HG02981 (cell line): ENCODE measurements around the gene SLC22A17.

ENCODE experiments used
- ATAC-seq: cut with Tn5 transposase; IDR thresholded peaks from one replicate; pipeline ENCODE4 v1.9.1; 2021; ENCODE audit warnings: mild to moderate bottlenecking, moderate library complexity; ENCODE audit not compliant: unreplicated experiment

Gene SLC22A17

DNA sequence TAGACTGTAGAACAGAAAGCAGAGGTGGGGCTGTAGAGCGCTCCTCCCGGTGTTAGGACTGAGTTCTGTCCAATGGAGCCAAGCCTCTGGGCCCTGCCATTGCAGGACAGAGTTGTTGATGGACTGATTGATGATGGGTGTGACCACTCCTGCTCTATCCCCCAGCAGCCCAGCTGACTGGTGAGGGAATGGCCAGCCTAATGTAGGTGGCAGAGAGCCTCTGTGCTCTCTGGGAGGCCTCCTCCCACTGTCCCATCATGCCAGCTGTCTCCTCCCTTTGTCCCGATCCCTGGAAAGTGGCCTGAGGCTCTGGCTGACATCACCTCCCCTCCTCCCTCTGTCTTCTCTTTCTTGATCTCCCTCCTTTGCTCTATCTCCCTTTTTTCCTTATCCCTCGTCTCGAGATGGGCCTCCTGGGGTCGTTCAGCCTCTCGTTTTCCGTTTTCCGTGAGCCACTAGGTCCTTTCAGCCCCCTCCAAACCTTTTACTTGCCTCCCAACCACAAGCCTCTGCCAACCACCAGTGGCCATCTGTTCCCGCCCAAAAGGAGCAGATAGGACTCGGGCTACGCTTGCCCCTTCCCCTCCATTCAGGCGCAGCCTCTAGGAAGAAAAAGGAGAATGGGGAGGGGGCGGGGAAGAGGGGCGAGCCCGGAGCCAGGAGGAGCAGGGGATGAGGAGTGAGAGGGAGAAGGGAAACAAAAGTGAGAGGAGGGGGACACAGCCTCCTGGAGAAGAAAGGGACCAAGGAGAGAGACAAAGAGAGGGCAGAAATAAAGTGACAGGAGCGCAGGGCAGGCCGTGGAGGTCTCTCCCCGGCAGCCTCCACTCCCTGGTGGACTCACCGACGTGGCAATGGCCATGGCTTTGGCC is 11.7 kb upstream of the SLC22A17 start:
- ATAC-seq, result no peak

DNA sequence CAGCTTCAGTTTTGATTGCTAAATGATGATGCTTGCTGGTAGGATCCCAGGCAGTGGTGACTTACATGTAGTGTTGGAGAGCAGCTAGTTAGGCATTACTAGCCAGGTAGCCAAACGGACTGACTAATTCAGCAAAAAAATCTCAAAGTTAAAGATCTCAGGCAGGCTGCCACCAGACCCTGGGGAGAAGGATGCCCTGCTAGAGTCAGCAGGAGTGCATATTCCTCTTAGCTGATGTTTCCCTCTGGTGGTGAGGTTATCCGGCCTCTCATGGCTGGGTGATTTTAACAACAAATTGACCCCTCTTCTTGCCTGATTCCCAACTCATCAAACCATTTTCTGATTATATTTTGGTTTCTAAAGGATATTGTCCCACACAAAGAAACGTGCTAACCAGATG is 9.5 kb upstream of the SLC22A17 start:
- ATAC-seq, result no peak

DNA sequence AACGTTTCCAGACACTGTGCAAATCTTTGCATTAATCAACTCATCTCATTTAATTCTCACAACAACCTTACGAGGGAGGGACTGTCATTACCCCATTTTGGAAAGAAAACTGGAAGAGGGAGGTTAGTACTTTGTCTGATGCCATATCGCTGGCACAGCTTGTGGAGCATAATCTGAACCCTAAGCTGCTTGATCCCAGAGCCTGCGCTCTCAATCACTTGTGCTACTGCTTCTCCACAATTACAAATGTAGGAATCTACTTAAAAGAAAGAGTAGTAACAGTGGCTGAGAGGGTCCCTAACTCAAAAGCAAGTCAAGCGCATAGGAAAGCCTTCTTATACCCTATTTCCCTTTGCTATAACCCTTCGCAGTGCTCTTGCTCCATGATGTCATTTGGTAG is 9.1 kb upstream of the SLC22A17 start:
- ATAC-seq, result no peak

DNA sequence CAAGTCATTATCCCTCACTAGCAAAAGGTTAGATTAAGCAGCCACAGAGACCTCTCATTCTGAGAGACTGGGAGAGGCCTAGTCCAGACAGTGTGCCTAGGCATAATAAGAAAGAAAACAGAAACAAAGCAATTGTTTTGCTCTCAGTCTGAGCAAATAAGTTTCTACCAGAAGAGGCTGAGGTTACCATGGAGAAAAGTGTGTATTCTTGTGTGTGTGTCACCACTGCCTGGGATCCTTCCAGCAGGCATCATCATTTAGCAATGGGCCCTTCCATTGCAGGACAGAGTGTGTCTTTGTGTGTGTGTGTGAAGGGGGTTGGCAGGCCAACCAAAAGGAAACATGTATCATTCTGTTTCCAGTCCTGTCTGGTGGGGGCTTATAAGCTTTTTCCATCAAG is 8.6 kb upstream of the SLC22A17 start:
- no peak for ATAC-seq

DNA sequence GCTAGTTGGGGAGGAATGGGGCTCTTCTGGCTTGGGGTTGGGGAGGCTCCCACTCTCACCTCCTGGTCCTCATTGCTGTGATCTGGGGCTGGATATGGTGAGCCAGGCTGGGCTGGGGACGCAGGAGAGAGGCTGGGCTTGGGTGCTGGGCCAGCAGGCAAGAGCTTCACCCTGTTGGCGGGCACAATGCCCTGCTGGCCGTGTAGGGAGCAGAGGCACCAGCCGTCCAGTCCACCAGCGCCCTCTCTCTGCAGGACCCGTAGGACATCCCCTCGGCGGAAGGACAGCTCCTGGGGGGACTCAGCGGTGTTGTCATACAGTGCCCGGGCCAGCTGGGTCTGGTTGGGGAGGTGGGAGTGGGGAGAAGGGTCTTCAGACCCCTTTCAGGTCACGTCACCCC is 7.8 kb upstream of the SLC22A17 start:
- ATAC-seq, result no peak

DNA sequence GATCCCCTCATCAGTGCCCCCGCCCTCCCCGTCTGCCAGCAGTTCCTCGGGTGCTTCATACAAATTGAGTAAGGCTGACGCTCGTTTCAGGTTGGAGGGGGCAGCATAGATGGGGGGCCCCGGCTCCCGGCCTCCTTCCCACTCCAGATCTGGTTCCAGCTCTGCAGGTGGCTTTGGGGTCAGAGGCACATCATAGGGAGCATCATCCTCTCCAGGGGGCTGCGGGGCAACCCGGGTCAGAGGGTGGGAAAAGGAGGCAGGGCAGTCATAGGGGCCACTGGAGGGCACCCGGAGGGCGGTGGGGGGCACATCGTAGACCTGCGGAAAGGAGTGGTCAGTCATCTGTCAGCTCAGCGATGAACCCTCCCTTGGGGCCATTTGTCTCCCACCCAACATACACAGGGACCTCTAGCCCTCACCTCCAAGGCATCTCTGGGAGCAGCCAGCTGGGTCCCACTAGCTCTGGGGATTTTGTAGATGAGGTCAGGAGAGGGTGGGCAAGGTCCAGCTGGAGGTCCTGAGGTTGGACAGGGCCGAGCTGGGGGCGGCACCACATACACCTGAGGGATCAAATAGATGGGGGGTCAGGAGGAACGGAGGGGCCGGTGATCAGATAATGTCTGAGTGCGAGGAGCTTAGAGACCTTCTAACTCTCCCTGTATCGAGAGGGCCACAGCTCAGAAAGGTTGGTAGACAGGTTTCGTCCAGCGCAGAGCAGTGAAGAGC is 7.2 kb upstream of the SLC22A17 start:
- no peak for ATAC-seq

DNA sequence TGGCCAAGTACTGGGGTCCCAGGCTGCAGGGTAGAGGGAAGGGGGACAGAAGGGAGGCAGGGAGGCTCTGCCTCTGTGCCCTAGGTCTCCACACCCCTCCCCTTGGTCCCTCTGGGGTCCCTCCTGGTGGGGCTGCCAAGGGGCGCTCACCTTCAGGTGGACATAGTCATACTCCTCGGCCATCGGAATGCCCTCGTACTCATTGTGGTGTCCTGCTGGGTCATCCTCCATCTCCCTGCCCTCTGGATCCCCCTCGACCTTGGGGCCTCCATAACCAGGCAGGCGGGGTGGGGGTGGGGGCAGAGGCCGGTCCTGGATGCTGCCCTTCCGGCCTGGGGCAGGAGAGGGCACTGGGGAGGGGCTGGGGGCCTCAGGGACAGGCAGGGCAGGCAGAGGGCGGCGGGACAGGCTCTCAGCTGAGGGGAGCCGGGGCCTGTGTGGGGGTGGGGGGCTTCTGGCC is 6.5 kb upstream of the SLC22A17 start:
- ATAC-seq, result no peak

DNA sequence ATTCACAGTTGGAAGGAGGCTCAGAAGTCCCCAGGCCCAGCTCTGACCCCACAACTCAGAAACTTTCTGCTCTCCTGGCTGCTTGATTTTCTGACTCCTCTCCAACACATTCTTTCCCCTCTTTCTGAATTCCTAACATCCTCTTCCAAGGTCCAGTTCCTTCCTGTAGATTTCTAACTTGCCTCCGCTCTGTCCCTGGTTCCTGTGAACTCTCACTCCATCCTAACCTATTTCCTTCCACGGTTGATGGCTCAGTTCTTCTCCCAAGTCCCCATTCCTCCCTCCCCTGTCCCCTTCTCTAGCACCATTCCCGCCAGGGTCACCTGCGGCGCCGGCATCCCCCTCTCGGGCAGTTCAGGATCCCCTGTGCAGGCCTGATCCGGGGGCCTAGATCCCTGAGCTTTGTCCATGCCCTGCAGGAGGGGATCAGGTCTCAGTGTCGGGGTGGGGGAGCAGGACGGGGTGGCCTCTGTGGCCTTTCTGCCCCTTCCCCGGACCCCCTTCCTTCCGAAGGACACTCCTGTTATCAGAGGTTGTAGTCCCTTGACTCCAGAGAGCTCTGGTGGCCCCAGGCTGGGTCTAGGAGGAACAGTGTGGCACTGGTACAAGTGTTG is 6.0 kb upstream of the SLC22A17 start:
- no peak for ATAC-seq

DNA sequence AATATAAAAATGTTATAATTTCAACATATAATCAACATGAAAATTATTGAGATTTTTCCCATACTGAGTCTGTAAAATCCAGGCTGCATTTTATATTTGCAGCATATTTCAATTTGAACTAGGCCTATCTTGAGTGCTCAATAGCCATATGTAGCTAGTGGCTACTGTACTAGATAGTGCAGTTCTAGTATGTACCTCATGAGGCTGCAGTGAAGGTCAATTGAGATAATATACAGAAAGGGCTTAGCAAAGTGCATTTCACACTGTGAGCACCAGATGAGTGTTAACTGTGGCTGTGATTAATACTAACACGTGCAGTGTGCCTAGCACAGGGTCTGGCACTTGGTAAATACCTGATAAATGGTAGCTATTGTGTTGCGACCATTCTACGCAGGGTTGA is 5.4 kb upstream of the SLC22A17 start:
- no peak for ATAC-seq

DNA sequence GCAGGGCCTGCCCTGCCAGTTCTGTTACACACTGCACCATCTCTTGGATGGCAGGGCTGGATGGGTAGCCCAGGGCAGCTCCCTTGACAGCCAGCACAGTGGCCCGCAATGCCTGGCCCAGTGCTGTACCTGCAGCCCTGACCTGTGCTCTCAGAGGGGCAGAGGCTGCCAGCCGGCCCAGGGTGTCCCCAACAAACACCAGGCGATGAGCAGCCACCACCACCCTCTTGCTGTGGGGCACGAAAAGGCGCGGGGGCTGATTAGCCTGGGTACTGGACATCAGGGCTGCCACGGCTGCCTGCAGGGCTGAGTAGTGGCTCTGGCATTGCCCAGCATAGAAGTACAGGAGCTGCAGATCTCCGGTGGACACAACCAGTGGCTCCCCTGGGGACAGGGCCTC is 4.6 kb upstream of the SLC22A17 start:
- no peak for ATAC-seq

DNA sequence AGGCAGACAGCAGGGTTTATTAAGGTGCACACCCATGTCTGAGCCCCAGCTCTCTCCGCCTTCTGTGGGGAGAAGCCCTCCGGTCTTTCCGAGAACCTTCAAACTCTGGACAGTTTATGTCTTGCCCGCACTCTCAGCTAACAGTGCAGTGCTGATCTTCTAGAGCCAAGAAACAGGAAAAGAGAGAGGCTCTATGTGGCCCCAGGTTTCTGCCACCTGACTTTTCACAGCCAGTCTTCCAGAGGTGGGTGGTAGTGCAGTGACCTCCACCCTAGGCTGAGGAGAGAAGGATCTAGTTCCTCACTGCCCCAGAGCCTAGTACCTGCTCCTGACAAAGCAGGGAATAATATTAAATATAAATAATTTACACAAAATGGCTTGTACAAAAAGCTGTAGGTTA is 4.0 kb upstream of the SLC22A17 start:
- no peak for ATAC-seq

DNA sequence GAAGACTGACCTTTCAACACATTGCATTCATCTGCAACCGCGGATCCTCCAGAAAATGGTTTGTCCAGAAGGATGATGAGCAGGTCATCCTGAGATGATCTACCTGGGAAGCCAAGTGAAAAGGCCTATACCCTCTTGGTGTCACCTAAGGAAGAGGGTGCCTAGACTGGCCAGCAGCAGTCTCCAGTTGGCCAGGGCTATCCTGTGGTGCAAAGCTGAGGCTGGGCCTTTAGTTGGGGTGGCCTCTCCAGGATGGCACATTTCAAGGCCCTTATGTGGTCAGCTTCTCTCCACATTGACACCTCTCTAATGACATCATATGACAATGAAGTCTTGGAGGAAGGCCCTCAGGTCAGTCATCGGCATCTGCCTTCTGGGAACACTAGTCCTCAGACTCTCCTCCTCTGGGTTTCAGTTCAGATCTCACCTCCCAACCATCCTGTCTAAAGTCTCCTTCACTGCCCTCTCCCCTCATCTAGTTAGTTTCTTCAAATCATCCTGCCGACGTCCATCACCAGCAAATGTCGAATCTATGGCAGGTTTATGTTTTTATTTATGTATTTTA is 3.3 kb upstream of the SLC22A17 start:
- ATAC-seq, result no peak

DNA sequence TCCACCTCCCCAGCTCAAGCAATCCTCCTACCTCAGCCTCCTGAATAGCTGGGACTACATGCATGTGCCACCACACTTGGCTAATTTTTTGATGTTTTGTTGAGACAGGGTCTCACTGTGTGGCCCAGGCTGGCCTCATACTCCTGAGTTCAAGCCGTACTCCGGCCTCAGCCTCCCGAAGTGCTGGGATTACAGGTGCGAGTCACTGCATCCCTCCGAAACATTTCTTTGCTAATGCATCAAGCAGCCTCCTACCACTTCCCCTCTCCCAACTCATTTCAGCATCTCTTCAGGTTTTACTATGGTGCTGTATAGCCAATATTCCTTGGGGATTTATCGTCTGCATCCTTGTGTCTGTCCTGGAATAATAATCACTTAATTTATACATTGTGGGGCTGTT is 2.3 kb upstream of the SLC22A17 start:
- ATAC-seq, result no peak

DNA sequence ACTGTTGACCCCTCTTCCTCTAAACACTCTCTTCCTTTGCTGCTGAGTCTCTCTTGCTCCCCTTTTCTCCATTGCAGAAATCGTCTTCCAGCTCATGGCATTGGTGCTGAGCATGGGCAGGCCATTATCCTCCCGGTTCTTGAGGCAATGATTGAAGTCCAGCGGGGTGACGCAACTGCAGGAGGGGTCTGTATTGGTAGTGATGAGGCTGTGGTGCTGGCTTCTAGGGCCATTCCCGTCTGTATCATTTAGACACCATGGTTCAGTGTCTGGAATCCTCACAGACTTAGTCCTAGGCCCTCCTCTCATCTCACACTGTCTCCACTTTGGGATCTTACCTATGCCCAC is 720 bp upstream of the SLC22A17 start:
- no peak for ATAC-seq

DNA sequence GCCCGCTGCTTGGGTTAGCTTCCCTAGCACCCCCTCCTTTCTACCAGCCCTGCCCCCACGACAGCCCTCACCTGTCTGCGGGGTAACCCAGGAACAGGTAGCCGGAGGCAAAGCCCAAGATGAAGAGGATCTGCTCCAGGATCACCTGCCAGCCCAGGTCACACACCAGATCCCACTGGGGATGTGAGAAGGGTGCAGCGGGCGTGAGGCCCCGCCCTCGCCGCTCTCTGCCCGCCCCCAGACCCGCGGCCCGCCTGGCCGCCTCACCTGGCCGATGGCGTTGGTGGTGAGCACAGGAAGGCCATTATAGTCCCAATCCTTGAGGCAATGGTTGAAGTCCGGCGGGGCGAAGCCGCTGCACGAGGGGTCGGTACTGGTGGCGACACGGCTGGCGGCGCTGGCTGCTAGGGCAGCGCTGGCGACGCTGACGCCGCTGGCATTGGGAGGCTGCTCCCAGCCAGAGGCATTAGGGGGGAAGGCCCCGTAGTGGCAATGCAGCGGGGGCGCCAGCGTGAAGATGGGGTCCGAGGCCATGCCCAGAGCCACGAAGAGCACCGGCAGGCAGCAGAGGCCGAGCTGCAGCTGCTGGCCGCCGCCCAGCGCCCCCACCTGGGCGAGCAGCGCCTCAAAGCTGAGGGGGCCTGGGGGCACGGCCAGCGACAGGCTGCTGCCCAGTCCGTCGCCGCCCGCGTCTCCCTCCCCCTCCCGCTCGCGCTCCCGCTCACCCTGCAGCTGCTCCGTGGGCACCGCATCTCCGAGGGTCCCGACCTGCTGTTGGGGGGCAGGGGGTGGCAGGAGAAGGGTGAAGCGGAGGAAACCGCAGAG is 794 bp downstream of the SLC22A17 start:
- ATAC-seq, result no peak

DNA sequence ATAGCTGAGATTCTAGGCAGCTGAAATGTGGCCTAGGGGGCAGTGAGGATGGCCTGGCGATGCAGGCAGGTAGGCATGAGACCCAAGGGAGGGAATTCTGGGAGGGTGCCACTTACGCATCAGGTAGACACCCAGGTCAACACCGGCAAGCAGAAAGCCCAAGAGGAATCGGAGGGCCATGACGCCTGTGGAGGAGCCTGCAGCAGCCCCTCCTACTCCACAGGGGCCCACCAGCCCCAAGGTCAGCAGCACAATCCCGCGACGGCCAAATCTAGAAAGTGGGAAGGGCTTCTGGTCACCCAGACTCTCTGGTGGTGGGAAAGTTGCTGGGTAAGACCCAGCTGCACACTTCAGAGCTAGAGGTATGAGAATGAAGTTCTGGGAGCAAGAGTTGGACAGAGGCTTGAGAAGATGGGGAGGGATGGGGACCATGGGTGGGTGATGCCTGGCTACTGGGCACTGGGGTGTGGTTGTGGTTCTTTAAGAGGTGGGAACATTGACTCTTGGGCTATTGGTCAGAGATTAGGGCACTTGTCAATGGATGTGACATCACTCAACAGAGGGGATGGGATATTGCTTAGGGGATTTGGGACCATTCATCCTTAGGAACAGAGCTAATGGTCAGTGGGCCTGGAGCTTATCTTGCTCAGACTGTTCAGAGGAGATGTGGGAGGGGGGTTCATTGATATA is 3.4 kb downstream of the SLC22A17 start:
- ATAC-seq, result no peak

DNA sequence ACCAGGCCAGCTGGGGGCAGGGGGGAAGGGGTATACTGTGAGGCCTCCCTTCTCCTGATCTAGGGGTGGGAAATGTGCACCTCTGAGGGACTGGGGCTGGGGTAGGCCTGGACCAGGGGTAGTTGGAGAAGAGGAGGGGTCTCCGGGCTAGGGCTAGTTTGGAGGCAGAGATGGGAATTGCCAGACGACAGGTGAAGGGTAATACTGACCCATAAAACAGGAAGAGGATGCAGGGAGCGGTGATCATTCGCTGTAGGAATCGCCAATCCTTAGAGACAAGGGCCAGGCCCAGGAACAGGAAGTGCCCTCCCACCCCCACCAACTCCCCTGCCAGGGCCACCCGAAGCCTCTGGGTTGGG is 4.4 kb downstream of the SLC22A17 start:
- ATAC-seq, result no peak

DNA sequence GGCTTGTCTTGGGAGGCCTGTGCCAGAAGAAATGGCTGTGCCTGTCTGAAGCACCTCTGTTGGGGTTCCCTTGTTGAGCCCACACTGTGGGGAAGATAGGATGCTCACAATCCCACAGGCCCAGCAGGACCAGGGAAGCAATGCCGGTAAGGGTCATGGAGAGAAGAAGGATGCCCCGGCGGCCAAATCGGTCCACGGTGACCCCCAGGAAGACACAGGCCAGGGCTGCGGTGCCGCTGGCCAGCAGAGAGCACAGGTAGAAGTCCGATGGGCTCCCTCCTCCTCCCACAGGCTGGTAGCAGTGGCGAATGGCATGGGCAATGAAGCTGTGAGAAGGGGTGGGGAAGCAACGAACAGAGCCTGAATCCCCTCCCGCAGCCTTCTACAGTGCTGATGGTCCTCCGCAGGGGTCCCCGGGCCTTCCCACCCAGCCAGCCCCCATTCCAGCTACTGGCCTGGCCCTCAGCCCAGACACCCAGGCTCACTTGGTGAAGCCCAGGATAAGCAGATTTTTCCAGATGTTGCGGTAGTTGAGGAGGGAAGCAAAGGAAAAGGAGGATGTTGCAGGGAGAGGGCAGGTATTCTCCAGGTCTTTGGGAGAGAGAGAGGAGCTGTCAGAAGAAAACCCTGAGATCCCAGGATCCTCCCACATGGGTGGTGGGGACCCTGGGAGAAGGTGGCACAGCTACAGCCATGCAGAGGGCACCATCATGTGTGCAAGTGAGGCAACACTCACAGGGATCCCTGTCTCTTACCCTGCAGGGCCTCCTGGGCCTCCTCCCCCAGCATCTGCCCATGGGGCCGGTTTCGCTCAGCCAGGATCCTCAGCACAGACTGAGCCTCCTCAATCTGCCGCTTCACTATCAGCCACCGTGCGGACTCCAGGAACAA is 5.0 kb downstream of the SLC22A17 start:
- ATAC-seq, result no peak

DNA sequence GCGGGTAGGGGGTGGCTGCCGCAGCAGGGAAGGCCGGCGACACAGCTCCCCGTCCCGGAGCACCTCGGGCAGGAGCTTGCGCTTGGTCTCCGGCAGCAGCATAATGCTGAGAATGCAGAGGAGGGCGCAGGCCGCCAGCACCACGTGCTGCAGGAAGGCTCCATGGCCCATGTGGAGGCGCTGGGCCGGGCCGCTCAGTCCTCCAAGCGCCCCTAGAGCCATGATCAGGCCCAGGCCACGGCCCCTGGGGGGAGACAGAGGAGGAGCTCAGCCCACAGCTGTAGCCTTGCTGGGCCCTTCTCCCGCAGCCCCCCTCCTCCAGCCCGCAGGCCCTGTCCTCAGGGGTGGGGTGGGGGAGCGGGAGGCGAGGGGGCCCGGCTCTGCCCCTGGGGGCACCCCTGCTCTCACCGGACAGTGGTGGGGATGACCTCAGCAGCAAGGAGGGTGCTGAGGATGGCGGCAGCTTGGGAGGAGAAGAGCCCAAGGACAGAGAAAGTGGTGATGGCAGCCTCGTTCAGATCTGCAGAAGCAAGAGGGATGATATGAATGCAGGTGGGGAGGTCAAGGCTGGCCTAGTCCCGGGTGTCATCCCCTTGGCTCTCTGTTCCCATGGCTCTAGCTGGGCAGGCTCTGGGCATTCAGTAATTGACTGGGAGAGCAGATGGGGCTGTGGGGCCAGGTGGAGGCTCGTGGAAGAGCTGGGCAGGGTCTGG is 5.8 kb downstream of the SLC22A17 start:
- ATAC-seq, result no peak
